GM12872 (cell line): Measurements from ENCODE around the gene TMPO.
A peak's percentile ranks its signal among the peaks of the same experiment; 100 is the strongest.

Experiments used
- TF ChIP-seq, protein P1 (sequence below): IDR thresholded peaks from 3 replicates; pipeline ENCODE4 v1.5.1; 2011; ENCODE audit warnings: low read depth, mild to moderate bottlenecking, low read length, moderate library complexity; ENCODE audit not compliant: insufficient read depth

Gene TMPO

GRCh38 chr12:98478606-98479005 lies 36.8 kb upstream of the TMPO start:
- TF ChIP-seq, protein P1, sequence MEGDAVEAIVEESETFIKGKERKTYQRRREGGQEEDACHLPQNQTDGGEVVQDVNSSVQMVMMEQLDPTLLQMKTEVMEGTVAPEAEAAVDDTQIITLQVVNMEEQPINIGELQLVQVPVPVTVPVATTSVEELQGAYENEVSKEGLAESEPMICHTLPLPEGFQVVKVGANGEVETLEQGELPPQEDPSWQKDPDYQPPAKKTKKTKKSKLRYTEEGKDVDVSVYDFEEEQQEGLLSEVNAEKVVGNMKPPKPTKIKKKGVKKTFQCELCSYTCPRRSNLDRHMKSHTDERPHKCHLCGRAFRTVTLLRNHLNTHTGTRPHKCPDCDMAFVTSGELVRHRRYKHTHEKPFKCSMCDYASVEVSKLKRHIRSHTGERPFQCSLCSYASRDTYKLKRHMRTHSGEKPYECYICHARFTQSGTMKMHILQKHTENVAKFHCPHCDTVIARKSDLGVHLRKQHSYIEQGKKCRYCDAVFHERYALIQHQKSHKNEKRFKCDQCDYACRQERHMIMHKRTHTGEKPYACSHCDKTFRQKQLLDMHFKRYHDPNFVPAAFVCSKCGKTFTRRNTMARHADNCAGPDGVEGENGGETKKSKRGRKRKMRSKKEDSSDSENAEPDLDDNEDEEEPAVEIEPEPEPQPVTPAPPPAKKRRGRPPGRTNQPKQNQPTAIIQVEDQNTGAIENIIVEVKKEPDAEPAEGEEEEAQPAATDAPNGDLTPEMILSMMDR = no peak

DNA sequence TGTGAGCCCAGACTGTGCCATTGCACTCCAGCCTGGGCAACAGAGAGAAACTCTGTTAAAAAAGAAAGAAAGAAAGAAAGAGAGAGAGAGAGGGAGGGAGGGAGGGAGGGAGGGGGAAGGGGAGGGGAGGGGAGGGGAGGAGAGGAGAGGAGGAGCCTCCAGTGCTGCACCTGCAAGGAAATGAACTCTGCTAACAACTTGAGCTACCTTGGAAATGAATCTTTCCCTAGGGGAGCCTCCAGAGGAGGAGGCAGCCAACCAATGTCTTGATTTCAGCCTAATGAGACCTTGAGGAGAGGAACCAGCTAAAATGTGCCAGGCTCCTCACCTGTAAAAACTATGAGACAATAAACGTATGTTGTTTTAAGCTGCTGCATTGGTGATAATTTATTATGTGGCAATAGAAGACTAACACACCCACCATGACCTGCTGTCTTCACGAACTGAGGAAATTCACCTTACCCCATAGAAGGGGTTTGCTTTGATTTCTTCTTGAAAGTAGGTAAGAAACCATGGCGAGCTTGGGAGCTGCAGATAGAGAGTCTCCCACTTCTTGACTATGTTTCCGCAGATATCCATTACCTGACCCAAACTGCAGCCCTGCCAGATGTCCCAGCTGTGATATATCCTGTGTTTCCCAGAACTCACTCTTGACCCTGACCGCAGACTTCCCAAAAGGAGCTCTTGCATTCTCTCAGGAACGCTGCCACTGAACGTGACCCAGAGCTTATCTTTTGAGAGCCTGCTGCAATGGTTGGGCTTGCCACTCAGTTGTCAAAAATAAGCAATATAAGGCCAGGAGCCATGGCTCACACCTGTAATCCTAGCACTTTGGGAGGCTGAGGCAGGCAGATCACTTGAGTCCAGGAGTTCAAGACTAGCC lies 31.5 kb upstream of the TMPO start:
- TF ChIP-seq, protein P1 = no peak

GRCh38 chr12:98485792-98486340 lies 29.5 kb upstream of the TMPO start:
- TF ChIP-seq, protein P1 = no peak

DNA sequence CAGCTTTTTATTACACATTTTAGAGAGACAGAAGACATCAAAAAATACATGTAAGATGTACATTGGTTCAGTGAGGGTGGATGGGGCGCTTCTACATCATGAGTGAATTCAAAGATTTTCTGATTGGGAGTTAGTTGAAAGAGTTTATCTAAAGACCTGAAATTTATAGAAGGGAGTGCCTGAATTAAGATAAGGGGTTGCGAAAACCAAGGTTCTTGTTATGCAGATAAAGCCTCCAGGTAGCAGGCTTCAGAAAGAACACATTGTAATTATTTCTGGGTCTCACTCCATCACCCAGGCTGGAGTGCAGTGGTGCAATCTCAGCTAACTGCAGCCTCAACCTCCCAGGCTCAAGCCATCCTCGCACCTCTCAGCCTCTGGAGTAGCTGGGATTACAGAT lies 26.2 kb upstream of the TMPO start:
- TF ChIP-seq, protein P1 = no peak

DNA sequence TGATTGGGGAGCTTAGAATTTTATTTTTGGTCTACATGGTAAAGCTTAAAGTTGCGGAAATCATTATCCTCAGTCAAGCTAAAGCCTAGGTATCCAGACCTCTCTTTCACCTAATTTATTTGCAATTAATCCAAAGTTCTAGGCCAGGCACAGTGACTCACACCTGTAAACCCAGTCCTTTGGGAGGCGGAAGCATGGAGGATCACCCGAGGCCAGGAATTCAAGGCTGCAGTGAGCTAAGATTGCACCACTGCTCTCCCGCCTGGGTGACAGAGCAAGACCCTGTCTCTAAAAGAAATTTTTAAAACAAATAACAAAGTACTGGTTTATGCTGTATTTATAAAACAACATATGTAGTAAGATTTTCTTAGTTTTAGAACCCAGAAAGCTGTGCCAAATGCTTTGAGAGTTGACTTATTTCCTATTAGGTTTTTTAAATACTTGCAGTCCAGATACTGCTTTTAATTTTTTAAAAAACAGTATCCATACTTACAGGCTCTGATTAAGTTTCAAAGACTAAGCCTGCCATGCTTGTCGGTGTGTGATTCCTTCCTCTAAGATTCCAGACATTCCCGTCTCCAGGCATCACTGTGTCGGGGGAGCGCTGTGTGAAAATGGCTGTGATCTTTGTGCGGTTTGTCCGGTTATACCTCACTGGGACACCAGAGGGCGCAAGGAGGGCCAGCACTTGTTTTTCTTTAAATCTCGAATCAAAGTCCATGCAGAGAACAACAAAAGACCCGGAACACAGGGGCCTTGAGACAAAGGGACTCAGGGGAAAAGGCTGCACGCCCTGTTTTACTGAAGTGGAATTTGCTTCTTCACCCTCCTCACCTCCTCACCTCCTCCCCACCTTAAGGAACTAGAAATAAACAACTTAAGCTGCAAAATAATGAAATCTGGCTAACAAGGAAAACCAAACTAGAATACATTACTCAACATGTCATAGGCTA lies 24.6 kb upstream of the TMPO start:
- TF ChIP-seq, protein P1 = peak; percentile 87

GRCh38 chr12:98492580-98493140 lies 22.7 kb upstream of the TMPO start:
- TF ChIP-seq, protein P1 = no peak

DNA sequence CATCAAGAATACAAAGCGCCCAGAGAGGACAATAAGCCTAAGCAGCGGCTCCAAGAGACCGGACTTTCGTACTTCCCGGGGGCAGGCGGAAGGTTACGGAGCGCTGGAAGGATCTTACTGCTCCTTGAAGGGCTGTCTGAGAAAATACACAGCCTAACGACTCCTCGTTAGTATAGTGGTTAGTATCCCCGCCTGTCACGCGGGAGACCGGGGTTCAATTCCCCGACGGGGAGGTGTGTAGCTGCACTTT lies 12.1 kb upstream of the TMPO start:
- TF ChIP-seq, protein P1 = no peak
